Adipocyte (in vitro differentiated cells): ENCODE results near the gene SLC25A1.

Source experiments
- DNase-seq: peaks from one replicate; pipeline ENCODE4 v3.0.0-alpha.2; 2015; ENCODE audit warnings: low read depth
- H3K27me3 ChIP-seq: replicated peaks from 2 replicates; pipeline ENCODE4 v1.7.0; 2013; ENCODE audit warnings: mild to moderate bottlenecking, low read length, moderate library complexity; ENCODE audit not compliant: control insufficient read depth, insufficient read depth
- H3K36me3 ChIP-seq: 2 replicates; pipeline ENCODE4 v1.7.0; 2013; ENCODE audit warnings: low read length, mild to moderate bottlenecking, moderate library complexity; ENCODE audit not compliant: control insufficient read depth, insufficient read depth, severe bottlenecking
- H3K4me1 ChIP-seq: 2 replicates; pipeline ENCODE4 v1.7.0; 2013; ENCODE audit warnings: mild to moderate bottlenecking, low read length, moderate library complexity; ENCODE audit not compliant: control insufficient read depth, insufficient read depth
- H3K4me3 ChIP-seq: 2 replicates; pipeline ENCODE4 v1.7.0; 2013; ENCODE audit warnings: mild to moderate bottlenecking, low read length, moderate library complexity
- H3K9ac ChIP-seq: 2 replicates; pipeline ENCODE4 v1.7.0; 2013; ENCODE audit warnings: mild to moderate bottlenecking, low read length, moderate library complexity
- H3K9me3 ChIP-seq: 2 replicates; pipeline ENCODE4 v1.7.0; 2013; ENCODE audit warnings: mild to moderate bottlenecking, low read length, moderate library complexity; ENCODE audit not compliant: control insufficient read depth

SLC25A1 gene

GRCh38 chr22:19142394-19142793 lies 36.1 kb downstream of the SLC25A1 start:
- peaks cover 8% of the 10 kb centered on the region for H3K4me1 ChIP-seq
- H3K36me3 ChIP-seq: peaks cover 49% of the 10 kb centered on the region

GRCh38 chr22:19139974-19140373 lies 38.6 kb downstream of the SLC25A1 start:
- DNase-seq: no peak
- peaks cover 8% of the 10 kb centered on the region for H3K4me1 ChIP-seq
- no peak overlapping the region for H3K4me3 ChIP-seq
- no peaks in the 10 kb centered on the region for H3K27me3 ChIP-seq
- H3K36me3 ChIP-seq: peaks cover 68% of the 10 kb centered on the region
- no peaks in the 10 kb centered on the region for H3K9me3 ChIP-seq
- no peak overlapping the region for H3K9ac ChIP-seq

More at GRCh38 chr22:19142394-19142793, 36.1 kb downstream of the SLC25A1 start:
- Histone ChIP-seq H3K9ac (no peak overlapping the region), H3K27me3 (peaks cover 7% of the 10 kb centered on the region), H3K9me3 (no peaks in the 10 kb centered on the region), H3K4me3 (no peak overlapping the region)
- DNase-seq: no peak

- Histone ChIP-seq H3K36me3 (peaks cover 78% of the 10 kb centered on the region), H3K9me3 (no peaks in the 10 kb centered on the region), H3K27me3 (no peaks in the 10 kb centered on the region), H3K4me3 (no peak overlapping the region), H3K9ac (no peak overlapping the region), H3K4me1 (peaks cover 8% of the 10 kb centered on the region)
- DNase-seq: no peak
Measured at GRCh38 chr22:19139001-19139356, 39.6 kb downstream of the SLC25A1 start.

DNA sequence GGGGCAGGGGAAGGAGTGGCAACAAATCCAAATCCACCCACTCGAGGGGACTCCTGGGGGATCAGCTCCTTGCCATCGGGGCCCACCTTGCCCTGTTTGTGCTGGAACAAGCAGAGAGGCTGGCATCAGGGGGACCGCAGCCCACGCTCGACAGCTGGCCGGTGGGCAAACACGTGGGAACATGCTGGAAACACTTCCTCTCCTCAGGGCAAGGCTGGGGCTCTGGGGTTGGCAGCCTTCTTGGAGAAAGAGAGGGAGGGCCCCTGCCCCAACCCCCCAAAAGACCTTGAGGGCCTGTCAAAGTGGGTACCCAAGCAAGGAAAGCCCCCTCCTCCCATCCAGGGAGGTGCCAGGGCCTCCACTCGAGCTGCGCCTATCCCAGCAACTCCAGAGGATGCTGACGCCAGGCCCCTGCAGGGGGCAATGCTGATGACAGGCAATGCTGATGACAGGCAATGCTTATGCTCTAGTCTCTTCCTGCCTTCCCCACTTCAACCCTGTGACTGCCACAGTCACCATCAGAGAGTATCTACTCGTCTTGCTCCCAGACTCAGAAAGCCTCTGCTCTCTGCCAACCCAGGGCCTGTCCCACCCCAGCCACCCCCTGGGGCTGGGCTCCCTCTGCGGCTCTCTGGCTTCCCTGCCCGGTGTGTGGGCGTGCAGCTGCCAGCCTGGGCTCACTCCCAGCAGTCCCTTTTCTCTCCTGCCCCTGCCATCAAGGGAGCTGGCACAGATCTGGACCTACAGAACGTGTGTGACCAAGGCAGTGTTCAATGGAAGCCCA lies 40.1 kb downstream of the SLC25A1 start:
- H3K36me3 ChIP-seq: peaks cover 83% of the 10 kb centered on the region
- no peak for DNase-seq
- peaks cover 3% of the 10 kb centered on the region for H3K4me1 ChIP-seq
- H3K27me3 ChIP-seq: no peaks in the 10 kb centered on the region
- H3K4me3 ChIP-seq: no peak overlapping the region
- H3K9me3 ChIP-seq: no peaks in the 10 kb centered on the region
- no peak overlapping the region for H3K9ac ChIP-seq

DNA sequence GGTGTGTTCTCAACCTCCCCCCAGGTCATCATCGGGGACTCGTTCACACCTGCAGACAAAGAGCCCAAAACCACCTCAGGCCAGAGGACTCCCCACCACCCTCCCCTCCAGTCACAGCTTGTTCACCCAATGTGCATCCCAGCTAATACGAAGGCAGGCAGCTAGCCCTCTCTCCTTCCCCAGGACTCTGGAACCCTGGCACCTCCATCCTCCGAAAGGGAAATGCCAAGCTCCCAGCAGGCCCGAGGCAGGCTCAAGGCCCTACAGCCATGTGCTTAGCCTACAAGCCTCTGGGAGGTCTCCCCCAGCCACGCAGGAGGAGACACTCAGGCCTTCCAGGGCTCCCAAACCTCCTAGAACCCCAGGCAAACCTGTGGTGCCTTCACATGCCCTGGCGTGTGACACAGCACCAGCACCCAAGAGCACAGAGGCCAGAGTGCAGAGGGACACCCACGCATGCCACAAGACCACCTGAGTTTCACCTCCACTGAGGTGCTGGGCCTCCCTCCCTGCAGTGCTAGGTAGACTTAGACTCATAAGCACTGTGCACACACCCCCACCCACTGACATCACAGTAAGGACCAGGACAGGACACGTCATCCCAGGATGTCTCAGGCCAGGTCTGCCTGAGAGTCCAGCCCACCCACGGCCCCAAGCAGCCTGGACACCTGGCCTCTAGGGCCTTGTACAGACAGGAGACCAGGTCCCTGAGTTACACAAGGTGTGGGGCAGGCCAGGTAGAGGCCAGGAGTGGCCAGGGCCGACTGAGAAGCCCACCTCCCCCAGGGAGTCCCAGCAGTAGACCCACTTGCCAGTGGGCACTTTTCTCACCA lies 40.9 kb downstream of the SLC25A1 start:
- no peaks in the 10 kb centered on the region for H3K4me1 ChIP-seq
- no peaks in the 10 kb centered on the region for H3K27me3 ChIP-seq
- H3K9me3 ChIP-seq: no peaks in the 10 kb centered on the region
- no peak overlapping the region for H3K9ac ChIP-seq
- H3K36me3 ChIP-seq: peaks cover 89% of the 10 kb centered on the region
- no peak for DNase-seq
- no peak overlapping the region for H3K4me3 ChIP-seq

DNA sequence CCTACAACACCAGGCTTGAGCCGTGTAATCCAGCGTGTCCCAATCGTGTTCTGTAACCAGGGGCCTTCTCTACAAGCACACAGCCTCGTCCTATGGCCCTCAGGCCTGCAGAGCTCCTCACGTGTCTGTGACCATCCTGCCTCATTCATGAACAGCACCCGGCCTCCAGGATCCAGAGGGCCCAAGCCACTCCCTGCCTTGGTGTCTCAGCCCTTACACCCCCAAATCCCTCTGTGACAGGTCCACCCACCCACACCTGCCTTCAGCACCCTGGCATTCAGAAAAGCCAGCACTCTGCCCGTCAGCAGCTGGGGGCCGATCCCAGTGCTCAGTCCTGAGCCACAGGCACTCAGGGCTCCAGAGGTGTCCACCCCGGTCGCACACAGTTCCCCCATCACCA lies 41.6 kb downstream of the SLC25A1 start:
- H3K9me3 ChIP-seq: no peaks in the 10 kb centered on the region
- H3K36me3 ChIP-seq: peaks cover 82% of the 10 kb centered on the region
- no peaks in the 10 kb centered on the region for H3K4me1 ChIP-seq
- H3K27me3 ChIP-seq: no peaks in the 10 kb centered on the region
- no peak for DNase-seq
- no peak overlapping the region for H3K4me3 ChIP-seq
- no peak overlapping the region for H3K9ac ChIP-seq

DNA sequence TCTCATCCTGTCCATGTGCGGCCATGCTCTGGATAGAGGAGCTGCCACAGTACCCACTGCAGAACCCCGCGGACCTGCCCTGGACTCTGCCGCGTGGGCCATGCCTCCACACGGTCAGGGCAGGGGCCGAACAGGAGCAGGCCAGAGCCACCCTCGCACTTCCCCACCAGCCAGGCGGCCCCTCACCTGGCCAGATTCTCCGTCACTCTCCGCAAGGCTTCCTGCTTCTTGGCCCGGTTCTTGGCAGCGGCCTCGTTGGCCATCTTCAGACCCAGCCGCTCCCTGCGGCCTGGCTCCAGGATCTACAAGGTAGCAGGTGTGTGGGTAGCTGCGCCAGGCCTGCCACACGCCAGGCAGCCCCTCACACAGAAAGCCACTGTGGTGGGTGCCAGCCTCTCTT lies 43.7 kb downstream of the SLC25A1 start:
- Histone ChIP-seq H3K9ac (no peak overlapping the region), H3K27me3 (no peaks in the 10 kb centered on the region), H3K9me3 (no peaks in the 10 kb centered on the region), H3K36me3 (peaks cover 64% of the 10 kb centered on the region), H3K4me3 (no peak overlapping the region), H3K4me1 (no peaks in the 10 kb centered on the region)
- DNase-seq: no peak

DNA sequence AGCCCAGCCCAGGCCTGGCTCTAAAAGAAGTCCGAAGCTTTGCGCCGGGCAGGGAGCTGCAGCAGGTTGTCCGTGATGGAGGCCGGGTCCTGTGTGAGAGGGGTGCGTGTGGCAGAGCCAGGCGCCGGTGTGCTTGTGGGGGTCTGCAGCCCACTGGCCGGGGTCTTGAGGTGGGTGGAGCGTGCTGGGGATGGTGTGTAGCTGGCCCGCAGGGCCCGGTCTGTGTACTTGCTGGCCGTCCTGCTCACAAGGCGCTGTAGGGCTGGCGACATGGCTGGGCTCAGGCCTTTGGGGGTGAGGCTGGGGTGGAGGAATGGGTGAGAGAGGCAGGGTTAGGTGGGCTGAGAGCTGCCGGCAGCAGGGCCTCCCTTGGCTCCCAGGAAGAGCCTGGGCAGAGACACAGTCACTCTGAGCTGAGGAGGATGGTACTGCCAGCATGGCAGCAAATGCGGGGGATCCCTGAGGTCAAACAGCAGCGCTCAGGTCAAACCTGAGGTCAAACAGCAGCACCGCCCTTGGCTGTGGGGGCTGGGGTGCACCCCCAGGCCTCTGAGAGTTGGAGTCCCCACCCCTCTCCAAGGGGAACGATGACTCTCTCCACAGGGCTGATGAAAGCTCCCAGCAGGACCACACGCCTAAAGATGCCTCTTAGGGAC lies 44.2 kb downstream of the SLC25A1 start:
- DNase-seq: no peak
- H3K4me3 ChIP-seq: no peak overlapping the region
- H3K4me1 ChIP-seq: no peaks in the 10 kb centered on the region
- H3K27me3 ChIP-seq: no peaks in the 10 kb centered on the region
- H3K36me3 ChIP-seq: peaks cover 59% of the 10 kb centered on the region
- no peaks in the 10 kb centered on the region for H3K9me3 ChIP-seq
- no peak overlapping the region for H3K9ac ChIP-seq

GRCh38 chr22:19133561-19133960 lies 45.0 kb downstream of the SLC25A1 start:
- Histone ChIP-seq H3K9me3 (no peaks in the 10 kb centered on the region), H3K9ac (no peak overlapping the region), H3K4me3 (no peak overlapping the region), H3K36me3 (peaks cover 51% of the 10 kb centered on the region), H3K4me1 (no peaks in the 10 kb centered on the region), H3K27me3 (no peaks in the 10 kb centered on the region)
- no peak for DNase-seq

- no peak overlapping the region for H3K4me3 ChIP-seq
- DNase-seq: no peak
- no peaks in the 10 kb centered on the region for H3K9me3 ChIP-seq
- peaks cover 3% of the 10 kb centered on the region for H3K27me3 ChIP-seq
- no peak overlapping the region for H3K9ac ChIP-seq
- peaks cover 45% of the 10 kb centered on the region for H3K36me3 ChIP-seq
- no peaks in the 10 kb centered on the region for H3K4me1 ChIP-seq
Measured at GRCh38 chr22:19132693-19133400, 45.7 kb downstream of the SLC25A1 start.

GRCh38 chr22:19132153-19132552 lies 46.4 kb downstream of the SLC25A1 start:
- DNase-seq: no peak
- Histone ChIP-seq H3K4me3 (no peak overlapping the region), H3K9me3 (no peaks in the 10 kb centered on the region), H3K36me3 (peaks cover 38% of the 10 kb centered on the region), H3K4me1 (no peaks in the 10 kb centered on the region), H3K27me3 (peaks cover 6% of the 10 kb centered on the region), H3K9ac (no peak overlapping the region)
